Fibroblast of lung (primary cell): Measurements from ENCODE around the gene NT5C3A. TPM values are rescaled to one million over a fixed set of nuclear protein-coding genes. Genes with fewer than 3 reads are reported as not detected.

ENCODE experiments used
- DNase-seq, 2 donors: peaks; one replicate each; pipeline versions ENCODE4 v3.0.0 to v3.0.0-alpha.2; 2010; ENCODE audit warnings: low read depth in 2 of 2
- H2AFZ ChIP-seq: 2 replicates; pipeline ENCODE4 v1.5.1; 2012; ENCODE audit warnings: low read length, control low read depth, inconsistent platforms
- H3K27ac ChIP-seq: 2 replicates; pipeline ENCODE4 v1.5.1; 2011; ENCODE audit warnings: low read length, control low read depth; ENCODE audit not compliant: insufficient read depth
- H3K27me3 ChIP-seq: 2 replicates; pipeline ENCODE4 v1.5.1; 2011; ENCODE audit warnings: mild to moderate bottlenecking, low read length; ENCODE audit not compliant: control insufficient read depth, insufficient read depth
- H3K36me3 ChIP-seq: 2 replicates; pipeline ENCODE4 v1.5.1; 2011; ENCODE audit warnings: low read length; ENCODE audit not compliant: control insufficient read depth, insufficient read depth
- H3K4me1 ChIP-seq: 2 replicates; pipeline ENCODE4 v1.5.1; 2011; ENCODE audit warnings: low read length; ENCODE audit not compliant: control insufficient read depth, insufficient read depth; ENCODE audit errors: extremely low read depth
- H3K4me2 ChIP-seq: 2 replicates; pipeline ENCODE4 v1.5.1; 2011; ENCODE audit warnings: low read length, control low read depth; ENCODE audit not compliant: insufficient read depth; ENCODE audit errors: extremely low read depth
- H3K4me3 ChIP-seq, 4 experiments: fragments of 200-600 bp in 1 of 4; sonication (generic) in 1 of 4; replicated peaks in 1 of 4; 2 replicates each; pipeline ENCODE4 v1.5.1; 2011 to 2016; ENCODE audit warnings: low read length in 4 of 4, low read depth in 3 of 4, mild to moderate bottlenecking in 3 of 4, control low read depth in 2 of 4, inconsistent platforms in 1 of 4, mixed read lengths in 1 of 4; ENCODE audit not compliant: insufficient read depth in 1 of 4; ENCODE audit errors: control extremely low read depth in 1 of 4
- H3K79me2 ChIP-seq: 2 replicates; pipeline ENCODE4 v1.5.1; 2012; ENCODE audit warnings: mild to moderate bottlenecking, low read length, inconsistent platforms; ENCODE audit not compliant: control insufficient read depth, insufficient read depth
- H3K9ac ChIP-seq: 2 replicates; pipeline ENCODE4 v1.5.1; 2011; ENCODE audit warnings: mild to moderate bottlenecking, low read length, control low read depth; ENCODE audit not compliant: insufficient read depth
- H3K9me3 ChIP-seq: 2 replicates; pipeline ENCODE4 v1.5.1; 2012; ENCODE audit warnings: low read depth, low read length; ENCODE audit not compliant: control insufficient read depth, insufficient read depth
- H4K20me1 ChIP-seq: 2 replicates; pipeline ENCODE4 v1.5.1; 2011; ENCODE audit warnings: low read length; ENCODE audit not compliant: control insufficient read depth, insufficient read depth; ENCODE audit errors: extremely low read depth
- CTCF ChIP-seq, 2 donors: IDR thresholded peaks in 1 of 2; conservative IDR thresholded peaks in 1 of 2; 1 replicate in 1 of 2; 2 replicates in 1 of 2; pipeline ENCODE4 v1.5.1; 2011 to 2012; ENCODE audit warnings: low read length in 2 of 2, control low read depth in 1 of 2, inconsistent platforms in 1 of 2, low read depth in 1 of 2, mild to moderate bottlenecking in 1 of 2
- EZH2 ChIP-seq: IDR thresholded peaks from 2 replicates; pipeline ENCODE4 v1.5.1; 2012; ENCODE audit warnings: low read length, control low read depth, mild to moderate bottlenecking; ENCODE audit errors: missing control alignments
- polyA plus RNA-seq, 2 donors: library from polyadenylated mRNA; depleted of rRNA in 1 of 2; stranded (reverse) in 1 of 2; unstranded in 1 of 2; fragments of >200 nt; gene quantifications; 2 replicates each; pipeline ENCODE4 v1.2.1, GENCODE V29; 2011 to 2012; ENCODE audit warnings: missing spikeins in 1 of 2
- total RNA-seq: library from RNA; depleted of rRNA; stranded (reverse); fragments of >200 nt; gene quantifications from 2 replicates; pipeline ENCODE4 v1.2.1, GENCODE V29; 2014

Gene NT5C3A
- total and polyA plus RNA-seq, 2 donors (not counting 1 experiment from before 2014, with no cell fraction given): 17.2 to 25.3 TPM

DNA sequence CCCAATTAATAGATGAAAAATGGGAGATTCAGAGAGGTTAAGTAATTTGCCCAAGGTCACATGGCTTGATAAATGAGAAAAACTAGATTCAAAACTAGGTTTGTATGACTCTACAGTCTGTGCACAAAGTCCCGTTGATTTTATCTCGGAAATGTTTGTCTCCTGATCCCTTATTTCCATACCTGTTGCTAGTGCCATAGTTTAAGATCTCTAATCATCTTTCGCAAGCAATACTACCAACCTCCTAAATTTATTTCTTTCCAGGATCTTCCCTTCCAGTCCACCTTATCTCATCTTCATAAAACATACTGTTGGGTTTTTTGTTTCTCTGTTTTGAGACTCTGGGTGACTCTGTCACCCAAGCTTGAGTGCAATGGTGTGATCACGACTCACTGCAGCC is 2.9 kb downstream of the NT5C3A start:
- no peak overlapping the region for H3K4me3 ChIP-seq
- H4K20me1 ChIP-seq: no peaks in the 10 kb centered on the region
- no peak overlapping the region for H2AFZ ChIP-seq
- no peak for TF ChIP-seq EZH2
- no peak for TF ChIP-seq CTCF (conservative IDR thresholded peaks at IDR 0.05 in 1 of 2, IDR thresholded peaks at IDR 0.05 in 1 of 2; ENCODE audit: low read depth in 1 of 2, low read length in 2 of 2)
- H3K27me3 ChIP-seq: no peaks in the 10 kb centered on the region
- H3K4me2 ChIP-seq: no peak overlapping the region
- no peak overlapping the region for H3K9ac ChIP-seq
- no peaks in the 10 kb centered on the region for H3K9me3 ChIP-seq
- no peak overlapping the region for H3K27ac ChIP-seq
- H3K4me1 ChIP-seq: no peaks in the 10 kb centered on the region
- H3K36me3 ChIP-seq: no peaks in the 10 kb centered on the region
- no peak for DNase-seq
- peaks cover 71% of the 10 kb centered on the region for H3K79me2 ChIP-seq

DNA sequence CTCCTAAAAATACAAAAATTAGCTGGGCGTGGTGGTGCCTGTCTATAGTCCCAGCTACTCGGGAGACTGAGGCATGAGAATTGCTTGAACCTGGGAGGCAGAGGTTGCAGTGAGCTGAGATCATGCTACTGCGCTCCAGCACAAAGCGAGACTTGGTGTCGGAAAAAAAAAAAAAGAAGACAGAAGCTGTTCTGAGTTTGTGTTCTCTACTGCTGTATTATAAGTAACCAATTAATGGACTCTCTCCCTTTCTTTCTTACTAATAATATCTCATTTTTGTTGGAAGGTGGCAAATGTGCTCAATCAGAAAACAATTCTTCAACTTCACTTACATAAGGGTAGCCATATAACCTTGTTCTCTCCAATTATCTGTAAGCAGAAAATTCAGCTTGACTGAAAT is 7.4 kb downstream of the NT5C3A start:
- H2AFZ ChIP-seq: no peak overlapping the region
- no peaks in the 10 kb centered on the region for H3K4me1 ChIP-seq
- no peaks in the 10 kb centered on the region for H4K20me1 ChIP-seq
- no peaks in the 10 kb centered on the region for H3K9me3 ChIP-seq
- H3K27ac ChIP-seq: no peak overlapping the region
- H3K4me2 ChIP-seq: no peak overlapping the region
- H3K4me3 ChIP-seq: no peak overlapping the region
- H3K27me3 ChIP-seq: no peaks in the 10 kb centered on the region
- TF ChIP-seq EZH2: no peak
- TF ChIP-seq CTCF (conservative IDR thresholded peaks at IDR 0.05 in 1 of 2, IDR thresholded peaks at IDR 0.05 in 1 of 2; ENCODE audit: low read depth in 1 of 2, low read length in 2 of 2): no peak
- DNase-seq: no peak
- H3K36me3 ChIP-seq: no peaks in the 10 kb centered on the region
- H3K9ac ChIP-seq: no peak overlapping the region
- H3K79me2 ChIP-seq: peaks cover 82% of the 10 kb centered on the region

- Histone ChIP-seq H3K4me1 (no peaks in the 10 kb centered on the region), H3K36me3 (no peaks in the 10 kb centered on the region), H3K4me2 (no peak overlapping the region), H3K9me3 (no peaks in the 10 kb centered on the region), H3K27me3 (no peaks in the 10 kb centered on the region), H3K9ac (no peak overlapping the region), H2AFZ (no peak overlapping the region), H3K27ac (no peak overlapping the region), H3K79me2 (peaks cover 79% of the 10 kb centered on the region), H3K4me3 (no peak overlapping the region), H4K20me1 (no peaks in the 10 kb centered on the region)
- DNase-seq: peak in 1 of 2 donors; percentile 45
- TF ChIP-seq EZH2 (no peak), CTCF (conservative IDR thresholded peaks at IDR 0.05 in 1 of 2, IDR thresholded peaks at IDR 0.05 in 1 of 2; ENCODE audit: low read depth in 1 of 2, low read length in 2 of 2) (no peak)
Observed at GRCh38 chr7:33054261-33054964, 8.2 kb downstream of the NT5C3A start.
